22Rv1 (cell line): Measurements from ENCODE around the gene MAML3.

Experiments
- H3K27ac ChIP-seq: fragments of 450-650 bp; 2 replicates; pipeline ENCODE4 v1.5.1; 2017
- ZFX ChIP-seq: fragments of 450-650 bp; IDR thresholded peaks from 2 replicates; pipeline ENCODE4 v1.6.1; 2017; ENCODE audit warnings: antibody characterized with exemption, borderline replicate concordance
- TF ChIP-seq, protein P1 (sequence below): fragments of 450-650 bp; IDR thresholded peaks from 2 replicates; pipeline ENCODE4 v1.5.1; 2017; ENCODE audit warnings: mild to moderate bottlenecking

MAML3 gene

DNA sequence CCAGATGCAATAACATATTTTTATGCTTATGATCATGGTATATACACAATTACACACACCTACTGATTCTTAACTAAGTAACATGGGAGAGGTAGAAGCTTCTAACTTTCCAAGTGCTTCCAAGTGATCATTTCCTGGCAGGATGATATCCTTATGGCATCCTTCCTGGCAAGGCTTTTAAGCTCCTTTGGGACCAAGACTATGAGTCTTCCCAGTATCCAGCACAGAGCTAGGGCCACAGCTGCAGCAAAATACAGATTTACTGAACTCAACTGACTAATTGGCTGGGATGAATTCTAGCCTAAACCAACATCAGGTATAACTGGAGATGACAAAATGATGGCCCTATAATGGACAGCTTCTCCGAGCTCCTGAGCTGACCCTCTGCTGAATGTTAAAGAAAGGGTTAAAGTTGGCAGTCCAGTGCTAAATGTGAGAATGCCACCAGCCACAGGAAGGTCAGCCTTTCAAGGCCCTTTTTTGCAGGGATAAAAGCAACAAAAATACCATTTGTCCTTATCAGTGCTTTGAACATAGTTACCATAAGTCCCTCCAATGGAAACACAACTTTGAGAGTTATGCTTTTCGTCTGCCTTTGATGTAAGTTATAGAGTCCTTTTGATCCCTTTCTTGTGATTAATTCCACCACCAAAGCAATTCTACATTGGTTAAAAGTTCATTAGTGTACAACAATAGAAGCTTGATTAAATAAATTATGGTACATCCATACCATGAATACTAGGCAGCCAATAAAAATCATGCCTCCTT, 415.0 kb downstream of the MAML3 start:
- no peak overlapping the region; the same call in 1 of the 2 replicates for H3K27ac ChIP-seq
- TF ChIP-seq, protein P1, sequence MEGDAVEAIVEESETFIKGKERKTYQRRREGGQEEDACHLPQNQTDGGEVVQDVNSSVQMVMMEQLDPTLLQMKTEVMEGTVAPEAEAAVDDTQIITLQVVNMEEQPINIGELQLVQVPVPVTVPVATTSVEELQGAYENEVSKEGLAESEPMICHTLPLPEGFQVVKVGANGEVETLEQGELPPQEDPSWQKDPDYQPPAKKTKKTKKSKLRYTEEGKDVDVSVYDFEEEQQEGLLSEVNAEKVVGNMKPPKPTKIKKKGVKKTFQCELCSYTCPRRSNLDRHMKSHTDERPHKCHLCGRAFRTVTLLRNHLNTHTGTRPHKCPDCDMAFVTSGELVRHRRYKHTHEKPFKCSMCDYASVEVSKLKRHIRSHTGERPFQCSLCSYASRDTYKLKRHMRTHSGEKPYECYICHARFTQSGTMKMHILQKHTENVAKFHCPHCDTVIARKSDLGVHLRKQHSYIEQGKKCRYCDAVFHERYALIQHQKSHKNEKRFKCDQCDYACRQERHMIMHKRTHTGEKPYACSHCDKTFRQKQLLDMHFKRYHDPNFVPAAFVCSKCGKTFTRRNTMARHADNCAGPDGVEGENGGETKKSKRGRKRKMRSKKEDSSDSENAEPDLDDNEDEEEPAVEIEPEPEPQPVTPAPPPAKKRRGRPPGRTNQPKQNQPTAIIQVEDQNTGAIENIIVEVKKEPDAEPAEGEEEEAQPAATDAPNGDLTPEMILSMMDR, result no peak
- no peak for TF ChIP-seq ZFX

DNA sequence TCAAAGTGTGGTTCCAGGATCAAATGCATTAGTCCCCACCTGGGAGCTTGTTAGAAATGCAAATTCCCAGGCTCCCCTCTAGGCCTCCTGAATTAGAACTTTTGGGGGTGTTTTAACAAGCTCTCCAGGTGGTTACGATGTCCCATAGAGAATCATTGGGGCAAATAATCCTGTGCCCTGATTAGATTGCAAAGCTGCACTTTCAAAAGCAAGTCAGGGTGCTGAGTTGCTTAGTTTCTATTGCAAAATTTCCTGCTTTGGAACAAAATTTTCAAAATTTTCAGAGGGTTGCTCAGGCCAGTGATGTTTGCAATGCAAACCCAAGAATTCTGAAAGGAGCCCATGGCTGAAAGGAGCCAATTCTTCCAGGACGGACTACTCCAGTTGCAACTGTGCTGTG, 417.3 kb downstream of the MAML3 start:
- TF ChIP-seq, protein P1, result no peak
- TF ChIP-seq ZFX, result no peak
- H3K27ac ChIP-seq, result no peak overlapping the region

DNA sequence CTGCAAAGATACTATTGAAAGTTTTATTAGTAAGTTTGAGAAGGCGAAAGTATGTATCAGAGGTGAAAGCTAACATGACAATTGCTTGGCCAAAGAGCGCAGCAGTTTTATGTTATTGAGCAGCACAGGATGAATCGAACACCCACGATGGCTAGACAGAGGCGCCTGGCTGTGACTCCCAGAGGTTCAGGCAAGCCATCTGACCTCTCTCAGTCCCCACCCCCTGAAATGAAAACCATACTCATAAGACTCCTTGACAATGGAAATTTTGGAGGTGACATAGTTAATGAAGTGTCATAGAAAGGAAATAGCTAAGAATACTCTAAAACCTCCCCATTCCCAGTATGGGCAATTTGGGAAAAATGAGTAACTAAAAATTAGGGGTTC, 417.7 kb downstream of the MAML3 start:
- H3K27ac ChIP-seq, result no peak overlapping the region
- TF ChIP-seq ZFX, result no peak
- TF ChIP-seq, protein P1, result no peak

DNA sequence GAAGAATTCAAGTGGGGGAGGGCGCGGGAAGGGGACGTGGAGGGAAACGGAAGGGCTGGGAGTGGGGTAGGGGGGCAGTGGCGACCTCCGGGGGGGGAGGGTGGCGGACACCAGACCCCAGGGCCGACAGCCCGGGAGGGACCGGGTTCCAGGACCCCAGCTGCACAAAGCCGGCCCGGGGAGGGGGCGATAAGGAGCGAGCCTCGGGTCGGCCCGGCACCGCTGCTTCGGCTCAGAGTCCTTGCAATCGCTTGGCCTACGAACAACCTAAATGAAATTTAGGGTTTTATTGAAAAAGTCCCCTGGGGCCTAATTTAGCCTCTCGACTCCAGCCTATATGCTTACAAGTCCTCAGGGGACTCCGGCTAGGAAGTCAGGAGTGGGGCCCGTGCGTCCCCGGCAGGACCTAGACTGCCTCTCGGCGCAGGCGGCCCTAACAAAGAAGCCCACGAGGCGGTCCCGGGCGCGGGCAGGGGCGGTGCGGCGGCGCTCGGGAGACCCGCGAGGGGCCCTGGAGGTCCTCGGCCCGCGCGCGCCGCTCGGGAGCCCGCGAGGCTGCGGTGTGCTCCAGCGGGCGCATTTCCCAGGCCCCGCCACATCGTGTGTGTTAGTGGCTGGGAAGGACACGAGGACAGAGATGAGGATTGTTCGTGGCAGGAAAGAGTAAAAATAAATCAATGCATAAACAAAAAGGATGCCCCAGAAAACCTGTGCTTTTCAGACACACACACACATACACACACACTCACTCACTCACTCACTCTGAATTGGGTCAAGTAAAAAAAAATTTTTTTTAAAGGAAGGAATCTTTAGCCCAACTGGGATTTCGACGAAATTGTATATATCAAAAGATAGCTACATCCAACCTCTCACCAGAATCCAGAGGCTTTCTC, 418.4 kb downstream of the MAML3 start:
- TF ChIP-seq, protein P1, result no peak
- no peak for TF ChIP-seq ZFX
- no peak overlapping the region for H3K27ac ChIP-seq

DNA sequence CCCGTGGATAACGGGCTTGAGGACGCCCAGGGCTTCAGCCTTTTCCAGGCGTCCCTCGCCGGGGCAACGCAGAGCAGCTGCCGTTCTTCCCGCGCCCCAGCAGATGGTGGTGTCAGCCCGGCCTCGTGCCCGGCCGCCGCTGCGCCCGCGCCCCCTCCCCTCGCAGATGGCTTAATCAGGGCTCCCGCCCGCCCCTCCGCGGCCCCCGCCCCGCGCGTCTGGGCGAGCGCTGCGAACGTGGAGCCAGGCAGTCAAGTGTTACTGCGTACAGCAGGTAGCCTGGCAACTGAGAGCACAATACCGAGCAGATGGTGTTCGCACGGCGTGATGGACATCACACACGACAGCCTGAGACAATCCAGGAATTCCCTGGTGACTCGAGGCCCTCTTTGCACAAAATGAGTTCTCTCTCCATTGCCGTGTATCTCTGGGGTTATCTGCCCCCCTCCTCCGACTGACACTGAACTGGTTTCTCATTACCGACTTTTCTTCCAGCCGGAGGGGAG, 419.1 kb downstream of the MAML3 start:
- TF ChIP-seq ZFX, result no peak
- TF ChIP-seq, protein P1, result peak; percentile 77
- H3K27ac ChIP-seq, result no peak overlapping the region

DNA sequence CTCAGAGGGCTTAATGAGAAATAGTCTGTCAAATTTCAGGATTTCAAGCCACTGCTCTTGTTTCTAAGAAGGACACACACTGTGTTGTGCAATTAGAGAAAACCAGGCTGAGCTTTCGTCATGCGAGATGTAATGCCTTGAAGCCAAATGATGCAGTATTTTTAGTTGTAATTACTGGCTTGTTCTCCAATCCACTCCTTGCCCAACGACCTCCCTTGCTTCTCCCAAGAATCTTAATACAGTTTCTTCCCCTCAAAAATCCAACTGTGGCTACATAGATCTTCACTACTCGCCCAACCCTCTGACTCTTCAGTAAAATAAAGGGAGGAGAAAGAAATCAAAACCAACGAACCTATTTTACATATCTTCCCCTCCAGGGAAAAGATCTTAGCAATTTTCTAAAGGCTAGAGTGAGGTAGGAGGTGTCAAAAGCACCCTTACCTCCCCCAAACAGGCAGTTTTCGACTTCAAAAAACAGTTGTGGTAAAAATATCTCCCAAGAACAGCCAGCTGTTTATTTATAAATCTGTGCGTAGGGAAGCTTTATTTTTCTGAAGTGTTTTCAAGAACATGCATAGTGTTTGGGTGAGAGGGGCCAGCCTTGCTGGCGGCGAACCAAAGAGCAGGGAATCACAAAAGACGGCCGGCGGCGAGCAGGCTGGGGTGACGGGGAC, 419.6 kb downstream of the MAML3 start:
- H3K27ac ChIP-seq, result no peak overlapping the region

More for the DNA sequence above, 419.6 kb downstream of the MAML3 start:
- TF ChIP-seq ZFX, result no peak
- TF ChIP-seq, protein P1, result no peak
